Lung (tissue), 12 donors: ENCODE measurements around the gene NAA35. TPM values are rescaled to one million over a fixed set of nuclear protein-coding genes. Genes with fewer than 3 reads are reported as not detected.

Experiments used
- ATAC-seq: fragments of 200-7000 bp; cut with Tn5 transposase; one replicate; pipeline ENCODE4 v1.9.1; 2020; ENCODE audit warnings: moderate number of reproducible peaks; ENCODE audit not compliant: insufficient read depth, low FRiP score
- DNase-seq, 3 donors: peaks; one replicate each; pipeline ENCODE4 v3.0.0-alpha.2; 2013 to 2017
- H3K27ac ChIP-seq, 2 donors: one replicate each; pipeline ENCODE4 v1.5.1; 2013; ENCODE audit warnings: mild to moderate bottlenecking in 2 of 2, moderate library complexity in 2 of 2, control low read depth in 1 of 2, inconsistent platforms in 1 of 2, low read depth in 1 of 2, low read length in 1 of 2
- H3K27me3 ChIP-seq, 3 donors: one replicate each; pipeline ENCODE4 v1.5.1; 2013; ENCODE audit warnings: low read length in 2 of 3; ENCODE audit not compliant: control insufficient read depth in 3 of 3, insufficient read depth in 3 of 3
- H3K36me3 ChIP-seq, 4 donors: one replicate each; pipeline ENCODE4 v1.5.1; 2013; ENCODE audit warnings: low read length in 4 of 4, mild to moderate bottlenecking in 1 of 4, moderate library complexity in 1 of 4; ENCODE audit not compliant: control insufficient read depth in 4 of 4, insufficient read depth in 4 of 4
- H3K4me1 ChIP-seq, 5 donors: one replicate each; pipeline ENCODE4 v1.5.1; 2013; ENCODE audit warnings: low read length in 5 of 5, mild to moderate bottlenecking in 2 of 5, moderate library complexity in 1 of 5; ENCODE audit not compliant: control insufficient read depth in 5 of 5, insufficient read depth in 5 of 5
- H3K4me3 ChIP-seq: one replicate; pipeline ENCODE4 v1.5.1; 2013; ENCODE audit warnings: mild to moderate bottlenecking, control low read depth, moderate library complexity
- H3K9ac ChIP-seq, 2 donors: one replicate each; pipeline ENCODE4 v1.5.1; 2013; ENCODE audit warnings: low read length in 2 of 2, control low read depth in 1 of 2; ENCODE audit not compliant: insufficient read depth in 1 of 2
- H3K9me3 ChIP-seq, 4 donors: one replicate each; pipeline ENCODE4 v1.5.1; 2013; ENCODE audit warnings: low read length in 3 of 4, mild to moderate bottlenecking in 1 of 4, moderate library complexity in 1 of 4; ENCODE audit not compliant: control insufficient read depth in 4 of 4, insufficient read depth in 3 of 4
- CTCF ChIP-seq: IDR thresholded peaks from 2 replicates; pipeline ENCODE4 v1.5.1; 2012; ENCODE audit warnings: mild to moderate bottlenecking; ENCODE audit errors: control extremely low read depth, extremely low read depth
- WGBS, 2 donors: extraction: QIAGEN DNeasy Blood & Tissue Kit; methylation state at CpG; one replicate each; pipeline ENCODE4 v1.1.7; 2013; 5-methylcytosine and 5-hydroxymethylcytosine counted together
- polyA plus RNA-seq, 2 donors: library from polyadenylated mRNA; stranded (reverse); fragments of 200-250 nt; gene quantifications; one replicate each; pipeline ENCODE4 v1.2.1, GENCODE V29; 2013
- total RNA-seq, 2 donors: library from RNA; depleted of rRNA in 1 of 2; stranded (reverse); fragments of >200 nt in 1 of 2; gene quantifications; one replicate each; pipeline ENCODE4 v1.2.1, GENCODE V29; 2014 to 2021
- donor health status: control.
- donor health status: control.
- donor health status: Bipolar disorder and iron deficiency.
- donor health status: healthy.
- donor health status: DM: yes; HTN: yes; CAD: no.

Gene NAA35
- total and polyA plus RNA-seq, 4 donors, result 6.8 to 33.9 (median 16.2) TPM

DNA sequence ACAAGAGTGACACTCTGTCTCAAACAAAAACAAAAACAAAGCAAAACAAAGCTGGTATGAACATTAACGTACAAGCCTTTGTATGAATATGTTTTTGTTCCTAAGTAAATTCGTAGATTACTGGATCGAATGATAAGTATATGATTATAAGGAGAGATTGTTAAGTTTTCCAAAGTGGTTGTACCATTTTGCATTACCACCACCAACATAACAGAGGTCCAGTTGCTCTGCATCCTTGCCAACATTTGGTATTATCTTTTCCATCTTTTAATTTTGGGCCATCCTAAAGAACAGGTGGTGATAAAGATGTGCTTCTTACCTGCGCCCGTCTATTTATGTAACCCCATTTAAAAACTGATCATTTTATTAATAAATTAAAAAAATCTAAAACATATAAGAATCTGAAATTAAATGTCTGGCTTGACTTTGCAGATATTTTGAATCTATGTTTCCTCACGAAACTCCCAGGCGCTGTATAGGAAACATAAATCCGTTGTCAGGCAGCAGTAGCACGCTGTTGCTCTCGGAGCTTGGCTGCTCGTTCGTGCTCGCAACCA, 593 bp upstream of the NAA35 start:
- WGBS, 2 donors, result 23 to 25% methylated on average over 13 of the region's 13 CpGs
- DNase-seq, result no peak
- Histone ChIP-seq H3K27me3 (no peaks in the 10 kb centered on the region), H3K36me3 (peaks cover 0 to 13% (median 5%) of the 10 kb centered on the region in 4 donors), H3K9me3 (peaks cover 0 to 4% (median 0%) of the 10 kb centered on the region in 4 donors), H3K27ac (peak overlapping the region; percentile 89 to 94), H3K4me1 (peaks cover 1 to 14% (median 5%) of the 10 kb centered on the region in 5 donors), H3K9ac (peak overlapping the region in 1 of 2 donors; percentile 99), H3K4me3 (no peak overlapping the region)
- TF ChIP-seq CTCF, result no peak
- ATAC-seq, result no peak

- WGBS, 2 donors, result 0 to 1% methylated on average over 15 of the region's 15 CpGs
These were observed 635 bp downstream of the NAA35 start for GRCh38 chr9:85941622-85941940.

GRCh38 chr9:85941966-85942912, 1.3 kb downstream of the NAA35 start:
- ATAC-seq, result no peak
- peak overlapping the region; percentile 69 to 82 for H3K9ac ChIP-seq
- H3K27ac ChIP-seq, result peak overlapping the region in 1 of 2 donors; percentile 86
- DNase-seq, result no peak
- no peak for TF ChIP-seq CTCF
- no peaks in the 10 kb centered on the region for H3K27me3 ChIP-seq
- H3K4me1 ChIP-seq, result peaks cover 1 to 18% (median 5%) of the 10 kb centered on the region in 5 donors
- H3K4me3 ChIP-seq, result peak overlapping the region; percentile 89
- H3K9me3 ChIP-seq, result peaks cover 0 to 4% (median 0%) of the 10 kb centered on the region in 4 donors
- H3K36me3 ChIP-seq, result peaks cover 5 to 16% (median 8%) of the 10 kb centered on the region in 4 donors
- WGBS, 2 donors, result 46 to 51% methylated on average over 8 of the region's 8 CpGs

More at GRCh38 chr9:85941622-85941940, 635 bp downstream of the NAA35 start:
- H3K9me3 ChIP-seq, result peaks cover 0 to 4% (median 0%) of the 10 kb centered on the region in 4 donors
- DNase-seq (peak in 1 of 3 donors; percentile 15), ATAC-seq (no peak)
- peak overlapping the region; percentile 86 to 96 for H3K27ac ChIP-seq
- peak overlapping the region; percentile 69 to 82 for H3K9ac ChIP-seq
- H3K36me3 ChIP-seq, result peaks cover 4 to 16% (median 8%) of the 10 kb centered on the region in 4 donors
- no peaks in the 10 kb centered on the region for H3K27me3 ChIP-seq
- peaks cover 1 to 16% (median 5%) of the 10 kb centered on the region in 5 donors for H3K4me1 ChIP-seq
- H3K4me3 ChIP-seq, result peak overlapping the region; percentile 89
- TF ChIP-seq CTCF, result no peak
